MG63 (cell line): ENCODE measurements around the gene TARS2. TPM values are rescaled to one million over a fixed set of nuclear protein-coding genes. Genes with fewer than 3 reads are reported as not detected.

Experiments
- DNase-seq: peaks from one replicate; pipeline ENCODE4 v3.0.0-alpha.2; 2020
- H3K27me3 ChIP-seq: fragments of 250-450 bp; sonication (Bioruptor Pico); 2 replicates; pipeline ENCODE4 v1.5.1; 2020; ENCODE audit warnings: mild to moderate bottlenecking, moderate library complexity
- H3K36me3 ChIP-seq: fragments of 250-450 bp; sonication (Bioruptor Pico); 2 replicates; pipeline ENCODE4 v1.5.1; 2020; ENCODE audit warnings: mild to moderate bottlenecking, moderate library complexity
- H3K4me3 ChIP-seq: fragments of 250-450 bp; sonication (Bioruptor Pico); 2 replicates; pipeline ENCODE4 v1.5.1; 2020; ENCODE audit warnings: mild to moderate bottlenecking, moderate library complexity
- H3K9me3 ChIP-seq: fragments of 250-450 bp; sonication (Bioruptor Pico); 2 replicates; pipeline ENCODE4 v1.5.1; 2020; ENCODE audit warnings: mild to moderate bottlenecking, moderate library complexity
- total RNA-seq: library from RNA; depleted of rRNA; stranded (reverse); fragments of >200 nt; shearing (Covaris generic); gene quantifications from 2 replicates; pipeline ENCODE4 v1.2.3, GENCODE V29; 2014; ENCODE audit warnings: low replicate concordance

The TARS2 gene
- total RNA-seq, 1 experiment from 2014 or later, result 15.4 TPM

GRCh38 chr1:150525348-150525747 is 38.1 kb downstream of the TARS2 start:
- Histone ChIP-seq H3K36me3 (no peaks in the 10 kb centered on the region), H3K9me3 (no peaks in the 10 kb centered on the region), H3K27me3 (no peaks in the 10 kb centered on the region), H3K4me3 (no peak overlapping the region)
- no peak for DNase-seq

GRCh38 chr1:150528196-150528595 is 41.0 kb downstream of the TARS2 start:
- Histone ChIP-seq H3K36me3 (no peaks in the 10 kb centered on the region), H3K9me3 (no peaks in the 10 kb centered on the region), H3K27me3 (no peaks in the 10 kb centered on the region), H3K4me3 (no peak overlapping the region)
- peak; percentile 42 for DNase-seq

GRCh38 chr1:150529017-150529416 is 41.8 kb downstream of the TARS2 start:
- H3K4me3 ChIP-seq, result no peak overlapping the region
- peak; percentile 66 for DNase-seq

GRCh38 chr1:150530491-150531159 is 43.4 kb downstream of the TARS2 start:
- H3K9me3 ChIP-seq, result no peaks in the 10 kb centered on the region
- H3K27me3 ChIP-seq, result no peaks in the 10 kb centered on the region
- H3K36me3 ChIP-seq, result no peaks in the 10 kb centered on the region
- DNase-seq, result no peak
- H3K4me3 ChIP-seq, result no peak overlapping the region

More at GRCh38 chr1:150529017-150529416, 41.8 kb downstream of the TARS2 start:
- H3K9me3 ChIP-seq, result no peaks in the 10 kb centered on the region
- no peaks in the 10 kb centered on the region for H3K27me3 ChIP-seq
- no peaks in the 10 kb centered on the region for H3K36me3 ChIP-seq

- DNase-seq, result no peak
- H3K9me3 ChIP-seq, result no peaks in the 10 kb centered on the region
- no peak overlapping the region for H3K4me3 ChIP-seq
- H3K27me3 ChIP-seq, result no peaks in the 10 kb centered on the region
- no peaks in the 10 kb centered on the region for H3K36me3 ChIP-seq
Observed at GRCh38 chr1:150532860-150533259, 45.6 kb downstream of the TARS2 start.

- Histone ChIP-seq H3K4me3 (no peak overlapping the region), H3K27me3 (no peaks in the 10 kb centered on the region), H3K36me3 (no peaks in the 10 kb centered on the region; the same call in 1 of the 2 replicates), H3K9me3 (no peaks in the 10 kb centered on the region)
- DNase-seq, result no peak
Observed at GRCh38 chr1:150534002-150534401, 46.8 kb downstream of the TARS2 start.

GRCh38 chr1:150535511-150536287 is 48.5 kb downstream of the TARS2 start:
- Histone ChIP-seq H3K27me3 (no peaks in the 10 kb centered on the region), H3K4me3 (no peak overlapping the region), H3K36me3 (no peaks in the 10 kb centered on the region; the same call in 1 of the 2 replicates), H3K9me3 (no peaks in the 10 kb centered on the region)
- DNase-seq, result peak; percentile 61

- peak; percentile 85 for DNase-seq
- no peaks in the 10 kb centered on the region; the same call in 1 of the 2 replicates for H3K36me3 ChIP-seq
Observed at GRCh38 chr1:150536836-150537731, 49.9 kb downstream of the TARS2 start.

GRCh38 chr1:150537732-150538684 is 50.8 kb downstream of the TARS2 start:
- no peaks in the 10 kb centered on the region for H3K9me3 ChIP-seq
- no peak overlapping the region for H3K4me3 ChIP-seq
- no peaks in the 10 kb centered on the region for H3K27me3 ChIP-seq
- no peaks in the 10 kb centered on the region; the same call in 1 of the 2 replicates for H3K36me3 ChIP-seq
- peak; percentile 92 for DNase-seq

More at GRCh38 chr1:150536836-150537731, 49.9 kb downstream of the TARS2 start:
- Histone ChIP-seq H3K27me3 (no peaks in the 10 kb centered on the region), H3K4me3 (no peak overlapping the region), H3K9me3 (no peaks in the 10 kb centered on the region)

GRCh38 chr1:150543500-150544143 is 56.4 kb downstream of the TARS2 start:
- Histone ChIP-seq H3K4me3 (no peak overlapping the region), H3K36me3 (no peaks in the 10 kb centered on the region; the same call in 1 of the 2 replicates), H3K27me3 (no peaks in the 10 kb centered on the region), H3K9me3 (no peaks in the 10 kb centered on the region)
- DNase-seq, result no peak

- Histone ChIP-seq H3K9me3 (no peaks in the 10 kb centered on the region), H3K36me3 (no peaks in the 10 kb centered on the region), H3K4me3 (no peak overlapping the region), H3K27me3 (no peaks in the 10 kb centered on the region)
- no peak for DNase-seq
Observed at GRCh38 chr1:150544204-150544603, 57.0 kb downstream of the TARS2 start.

- H3K27me3 ChIP-seq, result no peaks in the 10 kb centered on the region
- no peaks in the 10 kb centered on the region for H3K9me3 ChIP-seq
- no peak for DNase-seq
- no peaks in the 10 kb centered on the region for H3K36me3 ChIP-seq
- H3K4me3 ChIP-seq, result no peak overlapping the region
Observed at GRCh38 chr1:150545486-150546032, 58.3 kb downstream of the TARS2 start.

- H3K27me3 ChIP-seq, result no peaks in the 10 kb centered on the region
- H3K36me3 ChIP-seq, result no peaks in the 10 kb centered on the region
- DNase-seq, result no peak
- H3K9me3 ChIP-seq, result no peaks in the 10 kb centered on the region
- no peak overlapping the region for H3K4me3 ChIP-seq
Observed at GRCh38 chr1:150546294-150546937, 59.2 kb downstream of the TARS2 start.

GRCh38 chr1:150548324-150548631 is 61.1 kb downstream of the TARS2 start:
- Histone ChIP-seq H3K27me3 (no peaks in the 10 kb centered on the region), H3K36me3 (no peaks in the 10 kb centered on the region), H3K4me3 (peak overlapping the region; percentile 52), H3K9me3 (no peaks in the 10 kb centered on the region)
- no peak for DNase-seq
